Memory B cell (primary cell): ENCODE results near the gene FAM219A.

Experiments
- ATAC-seq: fragments of 150-1000 bp; cut with Tn5 transposase; 2 replicates; pipeline ENCODE4 v1.10.0; 2021; ENCODE audit warnings: low read depth, mild to moderate bottlenecking, moderate library complexity
- DNase-seq, 2 donors: peaks; one replicate each; pipeline ENCODE4 v3.0.0; 2022; ENCODE audit warnings: low spot score in 2 of 2
- H3K27ac Mint-ChIP-seq: one replicate; pipeline ENCODE4 v1.8.0; 2022; ENCODE audit warnings: mild to moderate bottlenecking, moderate library complexity, mixed read lengths
- H3K27me3 Mint-ChIP-seq: one replicate; pipeline ENCODE4 v1.8.0; 2022; ENCODE audit warnings: mixed read lengths
- H3K36me3 Mint-ChIP-seq: one replicate; pipeline ENCODE4 v1.8.0; 2022; ENCODE audit warnings: mild to moderate bottlenecking, mixed read lengths
- H3K4me1 Mint-ChIP-seq: one replicate; pipeline ENCODE4 v1.8.0; 2022; ENCODE audit warnings: mixed read lengths
- H3K4me3 Mint-ChIP-seq: one replicate; pipeline ENCODE4 v1.8.0; 2022; ENCODE audit warnings: mild to moderate bottlenecking, moderate library complexity, mixed read lengths
- H3K9me3 Mint-ChIP-seq: one replicate; pipeline ENCODE4 v1.8.0; 2022; ENCODE audit warnings: mixed read lengths

FAM219A gene

GRCh38 chr9:34379334-34380033 is 78.9 kb downstream of the FAM219A start:
- H3K9me3 Mint-ChIP-seq = no peaks in the 10 kb centered on the region
- ATAC-seq (peak; percentile 15), DNase-seq (peak; percentile 87 to 90)
- no peak overlapping the region for H3K27ac Mint-ChIP-seq
- peak overlapping the region; percentile 84 for H3K4me3 Mint-ChIP-seq
- peaks cover 31% of the 10 kb centered on the region for H3K4me1 Mint-ChIP-seq
- no peaks in the 10 kb centered on the region for H3K36me3 Mint-ChIP-seq
- no peaks in the 10 kb centered on the region for H3K27me3 Mint-ChIP-seq

DNA sequence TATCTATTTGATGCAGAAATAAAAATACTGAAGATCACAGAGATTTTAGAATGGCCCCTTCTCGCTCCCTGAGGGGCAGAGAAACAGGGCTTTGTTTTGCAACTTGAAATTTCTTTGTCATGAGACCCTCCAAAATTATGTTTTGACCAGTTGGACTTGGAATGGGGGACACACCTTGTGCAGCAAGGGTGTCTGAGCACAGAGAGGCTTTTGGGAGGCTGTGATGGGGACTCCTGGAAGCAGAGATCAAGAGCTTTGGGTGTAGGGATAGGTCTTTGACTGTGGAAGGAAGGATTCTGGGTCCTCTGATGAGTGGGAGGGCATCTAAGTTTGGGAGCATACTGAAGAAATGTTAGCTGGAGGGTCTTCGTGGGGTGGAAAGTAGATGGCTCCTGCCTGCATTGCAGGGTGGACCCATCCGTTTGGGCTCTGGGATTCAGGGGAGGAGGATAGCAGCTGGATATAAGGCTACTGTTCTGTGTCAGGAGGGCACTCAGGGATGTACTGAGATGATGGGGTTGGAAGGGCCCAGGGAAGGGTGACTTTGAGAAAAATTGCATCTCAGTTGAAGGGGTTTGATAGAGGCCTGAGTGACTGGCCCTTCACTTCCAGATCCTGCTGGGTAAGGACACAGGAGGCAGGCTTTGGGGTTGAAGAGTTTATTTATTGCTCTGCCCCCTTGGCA is 79.9 kb downstream of the FAM219A start:
- DNase-seq = no peak
- H3K4me1 Mint-ChIP-seq = peaks cover 31% of the 10 kb centered on the region
- H3K4me3 Mint-ChIP-seq = peak overlapping the region; percentile 25
- H3K36me3 Mint-ChIP-seq = no peaks in the 10 kb centered on the region
- H3K27ac Mint-ChIP-seq = peak overlapping the region; percentile 36
- no peaks in the 10 kb centered on the region for H3K27me3 Mint-ChIP-seq
- H3K9me3 Mint-ChIP-seq = no peaks in the 10 kb centered on the region
- ATAC-seq = no peak

DNA sequence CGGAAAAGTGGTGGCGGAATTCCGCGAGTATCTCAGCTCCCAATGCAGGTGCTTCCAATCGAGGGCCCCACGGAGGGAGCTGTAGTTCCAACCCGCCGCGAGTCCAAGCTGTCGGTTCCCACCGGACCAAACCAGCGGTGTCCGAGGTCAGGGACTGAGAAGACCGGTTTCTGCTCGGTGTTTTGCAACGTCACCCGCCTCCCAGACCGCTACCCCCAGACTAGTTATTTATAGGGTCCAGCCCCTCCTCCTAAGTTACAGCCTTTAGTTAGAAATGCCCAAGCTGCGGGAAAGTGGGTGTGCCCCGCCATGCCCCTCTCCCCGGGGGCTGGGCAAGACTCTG is 81.0 kb downstream of the FAM219A start:
- ATAC-seq = no peak
- H3K27ac Mint-ChIP-seq = no peak overlapping the region
- peaks cover 30% of the 10 kb centered on the region for H3K4me1 Mint-ChIP-seq
- H3K27me3 Mint-ChIP-seq = no peaks in the 10 kb centered on the region
- H3K9me3 Mint-ChIP-seq = no peaks in the 10 kb centered on the region
- no peak for DNase-seq
- H3K36me3 Mint-ChIP-seq = no peaks in the 10 kb centered on the region
- peak overlapping the region; percentile 94 for H3K4me3 Mint-ChIP-seq

GRCh38 chr9:34376596-34377403 is 81.6 kb downstream of the FAM219A start, which contains the start of gene MYORG:
Gene MYORG, minus strand, starts transcription at chr9:34376898. Its CDS starts 3,955 bp downstream, at chr9:34372943.
- peak within 1 kb of the TSS; percentile 1 for H3K27ac Mint-ChIP-seq
- no peaks in the 10 kb centered on the region for H3K36me3 Mint-ChIP-seq
- DNase-seq (peak; percentile 88 to 95), ATAC-seq (peak; percentile 75)
- peak within 1 kb of the TSS; percentile 94 for H3K4me3 Mint-ChIP-seq
- H3K27me3 Mint-ChIP-seq = no peaks in the 10 kb centered on the region
- no peaks in the 10 kb centered on the region for H3K9me3 Mint-ChIP-seq
- peaks cover 30% of the 10 kb centered on the region for H3K4me1 Mint-ChIP-seq

DNA sequence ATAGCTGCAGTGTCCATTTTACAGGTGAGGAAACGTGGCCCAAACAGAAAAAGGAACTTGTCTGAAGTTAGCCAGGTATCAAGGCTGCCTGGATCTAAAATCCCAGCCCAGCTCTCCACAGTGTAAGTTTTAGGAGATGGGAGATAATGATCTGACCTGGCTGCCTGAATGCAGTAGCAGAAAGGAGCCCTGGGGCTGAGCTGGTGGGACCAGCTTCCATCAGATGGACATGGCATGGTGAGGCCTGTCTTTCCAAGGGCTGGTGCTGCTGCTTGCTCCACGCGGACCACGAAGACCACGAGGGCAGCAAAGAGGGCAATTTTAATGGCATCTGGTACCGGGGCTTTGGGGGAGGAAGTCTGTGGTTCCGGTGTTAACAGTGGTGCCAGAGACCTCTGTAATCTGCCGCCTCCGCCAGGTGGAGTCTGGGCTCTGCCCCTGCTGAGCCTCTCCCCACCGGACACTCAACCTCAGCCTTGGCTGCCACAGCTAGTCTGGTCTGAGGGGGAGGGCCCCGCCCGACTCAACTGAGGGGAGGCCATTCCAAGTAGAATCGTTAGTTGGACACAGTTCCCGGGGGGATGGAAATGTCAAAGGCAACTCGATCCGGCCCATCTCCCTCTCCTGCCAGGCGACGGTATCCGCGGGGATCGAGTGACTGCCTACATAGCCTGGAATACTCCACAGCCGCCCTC is 82.3 kb downstream of the FAM219A start:
- no peaks in the 10 kb centered on the region for H3K9me3 Mint-ChIP-seq
- peaks cover 25% of the 10 kb centered on the region for H3K4me1 Mint-ChIP-seq
- ATAC-seq (peak; percentile 40), DNase-seq (peak; percentile 46 to 62)
- peak overlapping the region; percentile 94 for H3K4me3 Mint-ChIP-seq
- no peaks in the 10 kb centered on the region for H3K27me3 Mint-ChIP-seq
- no peaks in the 10 kb centered on the region for H3K36me3 Mint-ChIP-seq
- peak overlapping the region; percentile 1 for H3K27ac Mint-ChIP-seq

DNA sequence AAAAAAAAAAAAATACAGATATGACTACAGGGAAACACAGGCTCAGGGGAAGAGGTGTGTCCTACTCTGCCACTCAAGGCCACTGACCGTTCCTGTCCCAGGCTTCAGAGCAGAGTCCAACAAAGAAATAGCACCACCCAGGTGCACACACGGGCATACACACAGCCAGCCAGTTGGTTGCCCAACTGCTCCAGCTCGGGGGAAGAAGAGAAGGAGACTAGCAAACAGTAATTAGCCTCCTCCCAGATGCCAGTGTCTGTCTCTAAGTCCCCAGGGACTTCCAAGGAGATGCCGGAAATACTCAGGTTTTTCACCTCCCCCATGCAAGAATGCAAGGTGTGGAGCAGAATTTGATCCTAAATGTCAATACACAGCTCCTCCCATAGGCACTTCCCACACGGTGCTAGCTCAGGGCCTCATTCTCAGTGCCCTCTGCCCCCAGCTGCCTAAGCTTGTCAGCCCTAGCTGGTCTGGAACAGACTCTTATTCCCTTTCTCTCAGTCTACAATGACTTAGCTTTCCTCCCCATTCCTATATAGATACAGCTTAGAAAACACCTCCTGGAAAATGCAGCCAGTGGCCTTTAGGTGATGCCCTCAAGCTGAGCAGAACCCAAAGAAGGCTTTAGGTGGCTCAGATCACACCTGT is 83.3 kb downstream of the FAM219A start:
- Mint-ChIP-seq H3K27me3 (no peaks in the 10 kb centered on the region), H3K27ac (no peak overlapping the region), H3K4me3 (no peak overlapping the region), H3K36me3 (no peaks in the 10 kb centered on the region), H3K9me3 (no peaks in the 10 kb centered on the region), H3K4me1 (peaks cover 20% of the 10 kb centered on the region)
- DNase-seq = no peak
- no peak for ATAC-seq

DNA sequence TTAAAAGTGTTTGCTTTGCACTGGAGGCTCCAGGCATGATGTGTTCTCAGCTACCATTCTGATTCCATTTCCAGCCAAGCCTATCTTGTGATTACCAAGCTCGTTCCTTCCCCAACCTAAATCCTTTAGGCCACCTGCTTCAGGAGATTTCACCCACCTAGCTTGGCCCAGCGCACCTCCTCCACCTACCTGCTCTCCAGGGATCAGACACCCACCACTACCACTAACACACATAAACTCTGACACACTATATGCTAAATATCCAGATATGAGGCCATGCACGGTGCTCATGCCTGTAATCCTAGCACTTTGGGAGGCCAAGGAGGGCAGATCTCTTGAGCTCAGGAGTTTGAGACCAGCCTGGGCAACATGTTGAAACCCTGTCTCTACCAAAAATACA is 84.0 kb downstream of the FAM219A start:
- Mint-ChIP-seq H3K9me3 (no peaks in the 10 kb centered on the region), H3K27ac (no peak overlapping the region), H3K27me3 (no peaks in the 10 kb centered on the region), H3K36me3 (no peaks in the 10 kb centered on the region), H3K4me3 (no peak overlapping the region), H3K4me1 (peaks cover 14% of the 10 kb centered on the region)
- no peak for DNase-seq
- ATAC-seq = no peak

DNA sequence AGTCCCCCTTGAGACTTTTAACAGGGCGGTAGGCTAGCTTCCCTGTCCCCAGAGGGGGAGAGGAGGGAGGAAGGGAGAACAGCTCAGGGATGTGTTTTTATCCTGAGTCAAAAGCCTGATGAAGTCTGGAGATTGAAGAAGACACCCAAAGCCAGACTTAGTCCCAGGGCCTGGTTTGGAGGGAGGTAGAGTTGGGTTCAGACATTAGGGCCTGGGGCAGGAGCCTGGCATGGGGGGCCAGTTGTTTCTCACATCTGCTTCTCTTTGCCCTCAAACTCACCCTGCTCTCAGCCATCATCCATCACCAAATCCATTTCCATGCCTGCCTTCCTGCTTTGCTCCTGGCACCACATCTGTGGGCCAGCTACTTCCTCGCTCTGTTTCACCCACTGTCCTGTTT is 84.6 kb downstream of the FAM219A start:
- DNase-seq (no peak), ATAC-seq (no peak)
- Mint-ChIP-seq H3K36me3 (peaks cover 2% of the 10 kb centered on the region), H3K9me3 (no peaks in the 10 kb centered on the region), H3K4me1 (peaks cover 11% of the 10 kb centered on the region), H3K4me3 (no peak overlapping the region), H3K27ac (no peak overlapping the region), H3K27me3 (no peaks in the 10 kb centered on the region)

- H3K4me3 Mint-ChIP-seq = no peak overlapping the region
- ATAC-seq (no peak), DNase-seq (no peak)
- peaks cover 7% of the 10 kb centered on the region for H3K4me1 Mint-ChIP-seq
- H3K36me3 Mint-ChIP-seq = peaks cover 8% of the 10 kb centered on the region
- no peak overlapping the region for H3K27ac Mint-ChIP-seq
- no peaks in the 10 kb centered on the region for H3K9me3 Mint-ChIP-seq
- H3K27me3 Mint-ChIP-seq = no peaks in the 10 kb centered on the region
These were observed 85.8 kb downstream of the FAM219A start for GRCh38 chr9:34372467-34373011.

GRCh38 chr9:34371886-34372466 is 86.4 kb downstream of the FAM219A start:
- H3K36me3 Mint-ChIP-seq = peaks cover 10% of the 10 kb centered on the region
- H3K9me3 Mint-ChIP-seq = peaks cover 1% of the 10 kb centered on the region
- no peak for DNase-seq
- no peaks in the 10 kb centered on the region for H3K27me3 Mint-ChIP-seq
- H3K4me1 Mint-ChIP-seq = peaks cover 5% of the 10 kb centered on the region
- no peak for ATAC-seq
- no peak overlapping the region for H3K4me3 Mint-ChIP-seq
- H3K27ac Mint-ChIP-seq = no peak overlapping the region

DNA sequence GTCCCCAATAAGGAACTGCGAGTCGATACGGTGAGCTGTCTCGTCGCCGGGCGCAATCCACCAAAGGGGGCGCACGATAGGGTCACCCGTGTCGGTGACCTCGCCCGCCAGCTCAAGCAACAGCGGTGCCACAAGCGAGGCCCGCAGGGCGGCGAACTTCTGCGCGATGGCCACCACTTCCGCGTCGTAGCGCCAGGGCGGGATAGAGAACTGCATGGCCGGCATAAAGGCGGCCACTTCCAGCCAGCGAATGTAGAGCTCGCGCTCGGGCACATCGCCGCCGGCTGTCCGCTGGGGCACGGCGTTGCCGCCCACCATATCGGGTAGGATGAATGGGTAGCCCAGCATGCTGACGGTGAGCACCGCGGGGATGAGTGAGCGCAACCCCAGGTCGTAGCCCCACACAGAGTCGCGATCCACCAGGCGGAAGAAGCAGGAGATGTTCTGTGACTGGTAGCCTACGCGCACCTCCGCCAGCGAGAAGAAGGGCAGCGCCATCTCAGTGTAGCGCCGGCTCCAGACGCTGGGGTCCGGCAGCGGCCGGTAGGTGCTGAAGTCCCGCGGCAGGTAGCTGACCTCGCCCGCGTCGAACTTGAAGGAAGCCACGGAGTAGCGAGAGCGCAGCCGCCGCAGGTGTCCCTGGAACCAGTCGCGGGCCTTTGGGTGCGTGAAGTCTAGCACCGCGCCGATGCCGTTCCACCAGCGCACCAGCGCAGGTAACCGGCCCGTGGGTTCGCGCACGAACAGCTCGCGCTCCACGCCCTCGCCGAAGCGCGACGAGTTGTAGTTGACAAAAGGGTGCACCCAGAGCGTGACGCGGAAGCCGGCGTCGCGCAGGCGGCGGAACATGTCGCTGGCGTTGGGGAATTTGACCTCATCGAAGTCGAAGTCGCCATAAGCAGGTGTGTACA is 87.1 kb downstream of the FAM219A start:
- ATAC-seq = peak; percentile 65

DNA sequence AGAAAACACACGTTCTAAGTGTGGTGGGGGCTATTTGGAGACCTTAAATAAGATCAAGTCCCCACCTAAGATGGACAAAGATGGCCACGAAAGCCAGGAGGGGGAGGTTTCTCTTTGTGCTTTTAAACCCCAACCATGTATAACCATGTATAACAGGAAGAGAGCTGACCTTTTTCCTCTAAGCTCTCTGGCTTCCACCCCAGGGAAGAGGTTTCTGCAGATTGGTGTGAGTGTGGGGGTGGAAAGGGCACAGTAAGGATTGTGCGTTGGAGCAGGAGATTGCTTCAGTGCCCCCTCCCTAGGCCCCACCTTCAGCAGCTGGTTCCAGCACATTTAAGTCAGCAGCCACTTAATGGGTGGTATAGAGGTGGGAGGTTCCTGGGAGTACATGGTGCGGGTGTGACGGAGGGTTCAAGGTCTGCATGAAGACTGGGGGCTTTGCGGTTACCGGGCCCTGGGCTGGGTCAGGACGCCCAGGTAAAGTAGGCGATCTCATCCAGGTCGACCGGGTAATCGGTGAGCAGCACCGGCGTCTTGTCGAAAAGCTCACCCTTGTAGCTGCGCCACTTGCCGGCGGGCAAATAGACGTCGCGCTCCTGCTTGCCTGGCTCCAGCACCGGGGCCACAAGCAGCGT is 87.9 kb downstream of the FAM219A start:
- Mint-ChIP-seq H3K4me1 (no peaks in the 10 kb centered on the region), H3K36me3 (peaks cover 13% of the 10 kb centered on the region), H3K9me3 (peaks cover 4% of the 10 kb centered on the region), H3K27ac (no peak overlapping the region), H3K27me3 (no peaks in the 10 kb centered on the region), H3K4me3 (peak overlapping the region; percentile 60)
- DNase-seq (no peak), ATAC-seq (no peak)

More for the DNA sequence above, 87.1 kb downstream of the FAM219A start:
- Mint-ChIP-seq H3K27ac (no peak overlapping the region), H3K27me3 (no peaks in the 10 kb centered on the region), H3K9me3 (peaks cover 4% of the 10 kb centered on the region), H3K4me3 (peak overlapping the region; percentile 60), H3K4me1 (peaks cover 4% of the 10 kb centered on the region), H3K36me3 (peaks cover 13% of the 10 kb centered on the region)
- no peak for DNase-seq
